Measurements from ENCODE around the gene CARD6.
A peak's percentile ranks its signal among the peaks of the same experiment; 100 is the strongest.
"Not testable (repeated sequence)": the region's sequence is repeated elsewhere in the genome, so short reads cannot be mapped to it uniquely, and the experiment has no call there.

CARD6 gene

GRCh38 chr5:40841068-40841805, at the start of gene CARD6:
TSS of gene CARD6 (plus strand) at chr5:40841367. CDS start at chr5:40841383, 16 bp downstream.
- no peak for DNase-seq

- DNase-seq: no peak
Observed at GRCh38 chr5:40791715-40792139, 49.4 kb upstream of the CARD6 start.

- DNase-seq: not testable (repeated sequence)
Observed at GRCh38 chr5:40792691-40793090, 48.5 kb upstream of the CARD6 start.

- DNase-seq: not testable (repeated sequence)
Observed at GRCh38 chr5:40794340-40794739, 46.8 kb upstream of the CARD6 start.

- DNase-seq: not testable (repeated sequence)
Observed at GRCh38 chr5:40794877-40795276, 46.3 kb upstream of the CARD6 start.

- DNase-seq: no peak
Observed at GRCh38 chr5:40796487-40796889, 44.7 kb upstream of the CARD6 start.

GRCh38 chr5:40797273-40798011, 43.7 kb upstream of the CARD6 start:
- peak; percentile 69 for DNase-seq

- peak; percentile 77 for DNase-seq
Observed at GRCh38 chr5:40798012-40798800, 43.0 kb upstream of the CARD6 start, which contains the start of gene PRKAA1. TSS of gene PRKAA1 (minus strand) at chr5:40798374. CDS start at chr5:40798189, 185 bp downstream.

GRCh38 chr5:40798801-40799210, 42.4 kb upstream of the CARD6 start:
- DNase-seq: no peak

- no peak for DNase-seq
Observed at GRCh38 chr5:40799258-40799657, 41.9 kb upstream of the CARD6 start.

GRCh38 chr5:40801771-40802562, 39.2 kb upstream of the CARD6 start:
- DNase-seq: no peak

GRCh38 chr5:40812125-40812524, 29.0 kb upstream of the CARD6 start:
- no peak for DNase-seq

GRCh38 chr5:40813698-40814281, 27.4 kb upstream of the CARD6 start:
- no peak for DNase-seq

- no peak for DNase-seq
Observed at GRCh38 chr5:40823459-40823858, 17.7 kb upstream of the CARD6 start.

GRCh38 chr5:40825461-40826043, 15.6 kb upstream of the CARD6 start:
- DNase-seq: not testable (repeated sequence)

- no peak for DNase-seq
Observed at GRCh38 chr5:40826489-40827187, 14.5 kb upstream of the CARD6 start.

GRCh38 chr5:40827188-40827977, 13.8 kb upstream of the CARD6 start:
- DNase-seq: no peak

GRCh38 chr5:40828021-40828631, 13.0 kb upstream of the CARD6 start:
- no peak for DNase-seq
